Stimulated activated CD8-positive, alpha-beta memory T cell treated with anti-CD3 and anti-CD28 coated beads, Interleukin-12 subunit alpha, Interleukin-12 subunit beta, amount 100 ng/mL, for 24 hours (primary cell): ENCODE results near the gene SERPINF2.
"Not testable (repeated sequence)": the region's sequence is repeated elsewhere in the genome, so short reads cannot be mapped to it uniquely, and the experiment has no call there.

ENCODE experiments used
- DNase-seq: peaks from one replicate; pipeline ENCODE4 v3.0.0-alpha.2; 2020; ENCODE audit errors: extremely low read depth

The SERPINF2 gene

DNA sequence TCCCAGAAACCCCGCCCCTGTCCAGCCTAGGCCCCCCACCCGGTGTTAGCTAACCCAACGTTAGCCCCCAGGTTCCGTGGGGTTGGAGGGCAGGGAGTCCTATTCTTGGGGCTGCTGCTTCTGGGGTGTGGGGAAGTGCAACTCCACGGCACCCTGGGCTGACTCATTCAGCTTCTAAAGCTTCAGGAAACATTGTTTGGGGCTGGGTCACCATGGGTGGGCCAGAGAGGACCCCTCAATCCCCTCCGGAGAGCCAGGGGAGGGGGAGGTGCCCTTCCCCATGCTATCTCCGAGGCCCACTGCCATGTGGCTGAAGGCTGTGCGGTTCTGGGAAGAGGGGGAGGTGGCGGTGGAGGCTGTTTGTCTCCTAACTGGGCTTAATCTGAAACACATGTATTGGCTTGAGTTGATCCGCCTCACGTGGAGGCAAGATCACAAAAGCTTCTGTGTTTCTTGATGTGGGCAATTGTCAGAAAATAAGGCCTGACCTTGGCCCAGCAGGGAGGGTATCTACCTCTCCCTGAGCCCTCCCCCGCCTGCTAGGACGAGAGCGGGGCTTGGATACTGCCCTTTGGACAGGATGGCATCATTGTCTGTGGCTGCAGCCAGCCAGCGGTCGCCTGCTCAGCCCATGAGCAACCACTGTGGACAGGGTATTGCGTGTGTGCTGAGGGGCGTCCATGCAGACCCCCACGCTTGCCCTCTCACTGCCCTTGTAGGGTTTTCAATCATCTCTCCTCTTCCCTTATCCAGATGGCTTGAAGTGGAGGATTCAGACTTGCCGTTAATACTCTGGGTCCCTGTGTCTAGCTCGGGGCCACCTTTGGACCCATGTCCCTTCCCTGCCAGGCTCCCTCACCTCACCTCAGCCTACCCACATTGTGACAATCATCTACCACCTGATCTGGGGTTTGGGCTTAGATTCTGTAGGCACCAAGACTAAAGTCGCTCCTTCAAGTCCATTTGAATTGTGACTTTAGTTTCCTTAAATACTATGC is 20.5 kb downstream of the SERPINF2 start:
- no peak for DNase-seq

DNA sequence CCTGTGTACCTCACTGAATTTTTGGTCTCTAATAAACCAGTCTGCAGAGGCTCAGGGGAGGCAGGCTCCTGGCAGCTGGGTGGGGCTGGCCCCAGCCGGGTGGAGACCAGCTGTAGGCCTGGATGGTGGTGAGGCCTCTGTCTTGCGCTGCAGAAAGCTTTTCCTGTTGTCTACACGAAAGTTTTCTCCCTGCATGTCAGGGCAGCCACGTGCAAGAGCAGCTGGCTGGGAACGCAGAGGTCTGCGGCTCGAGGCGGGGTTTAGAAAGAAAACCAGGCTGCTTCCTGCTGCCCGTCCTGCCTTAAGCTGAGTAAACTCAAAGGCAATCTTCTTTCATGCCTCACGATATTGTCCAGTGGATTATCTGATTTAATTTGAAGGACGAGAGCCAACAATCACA is 21.6 kb downstream of the SERPINF2 start:
- no peak for DNase-seq

DNA sequence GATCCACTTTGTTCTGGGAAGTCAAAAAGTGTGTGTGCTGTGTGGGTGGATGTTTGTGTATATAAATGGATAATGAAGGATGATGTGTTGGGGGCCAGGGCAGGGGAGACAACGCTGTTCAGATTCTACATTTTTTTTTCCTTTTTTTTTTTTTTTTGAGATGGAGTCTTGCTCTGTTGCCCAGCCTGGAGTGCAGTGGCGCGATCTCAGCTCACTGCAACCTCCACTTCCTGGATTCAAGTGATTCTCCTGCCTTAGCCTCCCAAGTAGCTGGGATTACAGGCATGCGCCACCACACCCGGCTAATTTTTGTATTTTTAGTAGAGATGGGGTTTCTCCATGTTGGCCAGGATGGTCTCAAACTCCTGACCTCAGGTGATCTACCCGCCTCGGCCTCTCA is 22.0 kb downstream of the SERPINF2 start:
- DNase-seq: not testable (repeated sequence)

DNA sequence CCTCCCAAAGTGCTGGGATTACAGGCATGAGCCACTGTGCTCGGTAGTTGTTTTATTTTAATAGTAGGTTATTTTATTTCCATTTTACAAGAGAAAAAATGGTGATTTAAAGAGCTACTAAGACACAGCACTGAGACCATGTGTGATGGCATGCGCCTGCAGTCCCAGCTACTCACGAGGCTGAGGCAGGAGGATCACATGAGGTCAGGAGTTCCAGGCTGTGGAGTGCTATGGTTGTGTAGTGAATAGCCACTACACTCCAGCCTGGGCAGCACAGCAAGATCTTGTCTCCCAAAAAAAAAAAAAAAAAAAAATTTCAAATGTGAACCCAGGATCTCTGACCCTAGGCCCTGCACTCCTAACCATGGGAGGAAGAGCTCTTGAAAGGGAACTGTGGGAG is 22.9 kb downstream of the SERPINF2 start:
- DNase-seq: no peak

DNA sequence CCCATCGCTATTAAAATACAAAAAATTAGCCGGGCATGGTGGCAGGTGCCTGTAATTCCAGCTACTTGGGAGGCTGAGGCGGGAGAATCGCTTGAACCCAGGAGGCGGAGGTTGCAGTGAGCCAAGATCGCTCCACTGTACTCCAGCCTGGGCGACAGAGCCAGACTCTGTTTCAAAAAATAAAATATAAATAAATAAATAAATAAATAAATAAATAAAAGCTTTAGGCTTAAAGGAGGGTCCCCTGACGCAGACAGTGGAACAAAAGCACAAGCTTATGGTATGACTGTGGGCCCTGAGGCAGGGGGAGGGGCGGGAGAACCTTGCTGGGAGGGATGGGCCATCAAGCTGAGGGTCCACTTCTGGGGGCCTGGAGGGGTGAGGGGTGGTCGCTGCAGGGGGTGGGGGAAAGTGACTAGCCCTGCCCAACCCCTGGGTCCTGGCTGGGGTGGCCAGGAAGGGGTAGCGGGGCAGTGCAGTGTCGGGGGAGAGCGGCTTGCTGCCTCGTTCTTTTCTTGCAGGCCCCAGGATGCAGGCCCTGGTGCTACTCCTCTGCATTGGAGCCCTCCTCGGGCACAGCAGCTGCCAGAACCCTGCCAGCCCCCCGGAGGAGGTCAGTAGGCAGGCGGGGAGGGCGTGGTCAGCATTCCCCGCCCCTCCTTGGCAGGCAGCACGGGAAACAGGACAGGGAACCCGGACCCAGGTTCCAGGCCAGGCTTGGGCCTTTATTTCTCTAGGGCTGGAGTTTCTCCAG is 23.9 kb downstream of the SERPINF2 start:
- no peak for DNase-seq

DNA sequence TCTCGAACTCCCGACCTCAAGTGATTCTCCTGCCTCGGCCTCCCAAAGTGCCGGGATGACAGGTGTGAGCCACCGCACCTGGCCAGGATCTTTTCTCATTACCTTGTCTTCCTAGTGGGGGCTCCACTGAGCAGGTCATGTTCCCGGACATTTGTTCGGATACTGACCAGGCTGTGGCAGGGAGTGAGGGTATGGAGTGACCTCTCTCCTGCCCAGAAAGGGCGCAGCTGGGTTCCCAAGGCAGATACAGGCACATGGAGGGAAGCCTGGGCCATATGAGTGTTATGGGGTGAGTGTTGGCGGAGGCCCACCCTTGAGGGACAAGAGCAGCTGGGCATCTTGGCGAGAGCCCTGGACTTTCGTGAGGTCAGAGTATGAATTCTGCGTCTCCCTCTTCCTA is 24.7 kb downstream of the SERPINF2 start:
- DNase-seq: no peak

DNA sequence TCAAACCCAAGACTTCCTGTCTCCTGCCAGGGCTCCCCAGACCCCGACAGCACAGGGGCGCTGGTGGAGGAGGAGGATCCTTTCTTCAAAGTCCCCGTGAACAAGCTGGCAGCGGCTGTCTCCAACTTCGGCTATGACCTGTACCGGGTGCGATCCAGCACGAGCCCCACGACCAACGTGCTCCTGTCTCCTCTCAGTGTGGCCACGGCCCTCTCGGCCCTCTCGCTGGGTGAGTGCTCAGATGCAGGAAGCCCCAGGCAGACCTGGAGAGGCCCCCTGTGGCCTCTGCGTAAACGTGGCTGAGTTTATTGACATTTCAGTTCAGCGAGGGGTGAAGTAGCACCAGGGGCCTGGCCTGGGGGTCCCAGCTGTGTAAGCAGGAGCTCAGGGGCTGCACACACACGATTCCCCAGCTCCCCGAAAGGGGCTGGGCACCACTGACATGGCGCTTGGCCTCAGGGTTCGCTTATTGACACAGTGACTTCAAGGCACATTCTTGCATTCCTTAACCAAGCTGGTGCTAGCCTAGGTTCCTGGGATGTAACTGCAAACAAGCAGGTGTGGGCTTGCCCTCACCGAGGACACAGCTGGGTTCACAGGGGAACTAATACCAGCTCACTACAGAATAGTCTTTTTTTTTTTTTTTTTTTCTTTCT is 27.3 kb downstream of the SERPINF2 start:
- DNase-seq: no peak

DNA sequence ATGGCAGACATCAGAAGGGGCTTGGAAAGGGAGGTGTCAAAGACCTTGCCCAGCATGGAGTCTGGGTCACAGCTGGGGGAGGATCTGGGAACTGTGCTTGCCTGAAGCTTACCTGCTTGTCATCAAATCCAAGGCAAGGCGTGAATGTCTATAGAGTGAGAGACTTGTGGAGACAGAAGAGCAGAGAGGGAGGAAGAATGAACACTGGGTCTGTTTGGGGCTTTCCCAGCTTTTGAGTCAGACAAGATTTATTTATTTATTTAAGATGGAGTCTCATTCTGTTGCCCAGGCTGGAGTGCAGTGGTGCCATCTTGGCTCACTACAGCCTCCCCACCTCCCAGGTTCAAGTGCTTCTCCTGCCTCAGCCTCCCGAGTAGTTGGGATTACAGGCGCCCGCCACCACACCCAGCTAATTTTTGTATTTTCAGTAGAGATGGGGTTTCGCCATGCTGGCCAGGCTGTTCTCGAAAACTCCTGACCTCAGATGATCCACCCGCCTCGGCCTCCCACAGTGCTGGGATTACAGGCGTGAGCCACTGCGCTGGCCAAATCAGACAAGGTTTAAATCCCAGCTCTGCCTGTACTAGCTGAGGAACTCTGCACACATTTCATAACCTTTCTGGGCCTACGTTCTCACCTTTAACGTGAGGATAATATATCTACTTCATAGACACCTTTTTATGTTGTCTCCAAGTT is 30.5 kb downstream of the SERPINF2 start:
- not testable (repeated sequence) for DNase-seq

DNA sequence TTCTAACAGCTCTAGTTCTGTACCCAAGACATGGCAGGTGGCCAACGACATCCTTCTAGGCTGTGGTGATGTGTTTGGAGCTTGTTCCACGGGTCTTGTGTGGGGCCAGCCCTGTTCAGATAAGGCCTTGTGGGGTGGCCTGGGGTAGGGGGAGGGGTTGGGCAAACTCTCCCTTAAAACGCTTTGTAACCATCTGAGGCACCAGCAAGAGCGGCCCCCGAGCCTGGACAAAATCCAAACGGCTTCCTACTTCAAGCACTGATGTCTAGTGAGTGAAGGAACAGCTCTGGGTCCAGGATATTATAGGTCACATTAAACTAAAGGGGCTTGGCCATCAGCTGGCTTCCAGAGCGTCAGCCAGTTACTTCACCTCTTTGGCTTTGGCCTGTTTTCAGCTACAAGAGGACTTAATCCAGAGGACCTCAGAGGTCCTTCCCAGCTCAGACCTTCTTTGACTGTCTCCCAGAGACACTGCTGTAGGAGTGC is 31.1 kb downstream of the SERPINF2 start:
- no peak for DNase-seq

DNA sequence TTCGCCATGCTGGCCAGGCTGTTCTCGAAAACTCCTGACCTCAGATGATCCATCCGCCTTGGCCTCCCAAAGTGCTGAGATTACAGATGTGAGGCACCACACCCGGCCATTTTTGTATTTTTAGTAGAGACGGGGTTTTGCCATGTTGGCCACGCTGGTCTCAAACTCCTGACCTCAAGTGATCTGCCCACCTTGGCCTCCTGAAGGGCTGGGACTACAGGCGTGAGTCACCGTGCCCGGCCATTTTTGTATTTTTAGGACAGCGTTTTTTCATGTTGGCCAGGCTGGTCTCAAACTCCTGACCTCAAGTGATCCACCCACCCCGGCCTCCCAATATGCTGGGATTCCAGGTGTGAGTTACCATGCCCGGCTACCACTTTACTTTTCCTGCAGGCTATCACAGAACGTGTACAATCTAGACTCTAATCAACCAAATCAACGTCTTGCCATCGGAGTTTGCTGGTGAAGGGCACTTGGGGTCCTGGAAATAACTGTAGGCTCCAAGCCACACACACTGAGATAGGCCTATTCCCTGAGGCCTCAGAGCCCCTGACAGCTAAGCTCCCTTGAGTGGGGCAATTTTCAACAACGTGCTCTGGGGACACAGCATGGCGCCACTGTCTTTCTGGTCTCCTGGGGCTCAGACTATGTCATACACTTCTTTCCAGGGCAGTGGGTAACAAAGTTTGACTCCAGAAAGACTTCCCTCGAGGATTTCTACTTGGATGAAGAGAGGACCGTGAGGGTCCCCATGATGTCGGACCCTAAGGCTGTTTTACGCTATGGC is 31.9 kb downstream of the SERPINF2 start:
- DNase-seq: no peak

DNA sequence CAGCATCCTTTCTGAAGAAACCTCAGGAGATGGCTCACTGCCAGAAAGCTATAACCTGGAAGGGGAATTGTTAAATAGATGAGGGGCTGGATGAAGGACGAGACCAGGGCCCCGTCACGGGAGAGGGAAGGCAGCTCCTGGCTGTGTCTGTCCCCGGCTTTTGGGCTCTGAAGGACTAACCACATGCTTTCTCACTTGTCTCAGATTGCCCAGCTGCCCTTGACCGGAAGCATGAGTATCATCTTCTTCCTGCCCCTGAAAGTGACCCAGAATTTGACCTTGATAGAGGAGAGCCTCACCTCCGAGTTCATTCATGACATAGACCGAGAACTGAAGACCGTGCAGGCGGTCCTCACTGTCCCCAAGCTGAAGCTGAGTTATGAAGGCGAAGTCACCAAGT is 33.7 kb downstream of the SERPINF2 start:
- no peak for DNase-seq

DNA sequence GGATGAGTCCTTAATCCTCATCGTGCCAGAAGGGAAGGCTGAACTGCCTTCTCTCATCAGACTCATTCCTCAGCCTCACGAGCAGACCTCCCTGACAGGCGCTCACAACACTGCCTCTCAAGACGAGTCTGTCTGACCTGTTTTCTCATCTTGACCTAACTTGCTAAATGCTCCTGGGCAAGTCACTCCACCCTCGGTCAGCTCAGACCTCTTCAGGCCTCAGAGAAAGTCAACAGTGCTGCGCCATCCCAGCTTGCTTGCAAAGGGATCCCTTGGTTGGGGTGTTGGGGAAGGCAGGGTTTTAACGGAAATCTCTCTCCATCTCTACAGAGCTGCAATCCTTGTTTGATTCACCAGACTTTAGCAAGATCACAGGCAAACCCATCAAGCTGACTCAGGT is 34.2 kb downstream of the SERPINF2 start:
- no peak for DNase-seq

DNA sequence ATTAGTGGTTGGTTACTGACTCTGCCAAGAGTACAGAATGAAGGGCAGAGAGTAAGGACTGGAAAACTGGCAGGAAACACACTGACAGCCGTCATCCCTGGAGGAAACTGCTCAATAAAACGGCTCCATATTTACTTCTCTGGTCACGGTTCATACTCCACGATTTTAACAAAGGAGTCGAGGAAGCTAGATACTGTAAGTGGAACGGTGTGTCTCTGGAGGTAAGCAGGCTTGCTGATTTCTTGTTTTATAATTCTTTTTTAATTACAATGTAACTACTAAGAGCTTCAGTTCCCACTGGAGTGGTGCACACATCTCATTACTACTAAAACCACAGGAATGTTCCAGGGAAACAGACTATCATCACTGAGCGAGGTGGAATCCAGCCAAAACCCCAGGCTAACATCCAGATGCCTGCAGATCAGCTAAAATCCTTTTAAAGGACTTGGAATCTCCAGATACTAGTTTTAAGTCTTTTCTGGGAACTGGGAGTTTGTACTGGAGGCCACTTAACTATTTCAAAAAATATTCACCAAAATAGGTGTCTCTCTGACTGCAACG is 37.0 kb downstream of the SERPINF2 start:
- no peak for DNase-seq

DNA sequence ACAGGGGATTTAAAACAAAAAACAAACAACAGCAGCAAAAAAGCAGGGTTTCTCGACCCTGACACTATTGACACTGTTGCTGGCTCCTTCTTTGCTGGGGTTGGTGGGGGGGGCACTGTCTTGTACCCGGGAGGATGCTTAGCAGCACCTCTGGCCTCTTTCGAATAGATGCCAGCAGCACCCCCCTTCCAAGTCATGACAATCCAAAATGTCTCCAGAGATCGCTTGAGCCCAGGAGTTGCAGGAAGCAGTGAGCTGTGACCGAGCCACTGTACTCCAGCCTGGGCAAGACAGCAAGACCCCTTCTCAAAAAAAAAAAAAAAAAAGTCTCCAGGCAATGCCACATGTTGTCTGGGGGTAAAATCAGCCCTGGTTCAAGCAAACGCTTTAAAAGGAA is 39.5 kb downstream of the SERPINF2 start:
- DNase-seq: no peak

DNA sequence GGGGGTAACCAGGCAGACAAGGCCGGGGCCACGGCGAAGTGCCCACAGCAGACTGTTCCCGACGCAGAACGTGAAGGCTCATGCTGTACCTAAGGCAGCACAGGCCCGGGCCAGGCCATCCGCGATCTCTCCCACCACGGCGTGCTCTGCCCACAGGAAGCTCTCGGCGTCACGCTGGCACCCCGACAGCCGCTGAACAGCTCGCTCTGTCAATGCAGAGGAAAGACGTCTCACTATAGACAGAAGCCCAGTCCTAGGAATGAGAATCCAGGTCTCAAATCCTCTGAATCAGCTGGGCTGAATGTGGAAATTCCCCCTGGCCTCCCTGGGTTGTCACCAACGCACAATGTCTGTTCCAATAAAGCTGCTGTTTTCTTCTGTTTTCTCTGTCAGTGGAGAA is 40.6 kb downstream of the SERPINF2 start:
- DNase-seq: no peak

DNA sequence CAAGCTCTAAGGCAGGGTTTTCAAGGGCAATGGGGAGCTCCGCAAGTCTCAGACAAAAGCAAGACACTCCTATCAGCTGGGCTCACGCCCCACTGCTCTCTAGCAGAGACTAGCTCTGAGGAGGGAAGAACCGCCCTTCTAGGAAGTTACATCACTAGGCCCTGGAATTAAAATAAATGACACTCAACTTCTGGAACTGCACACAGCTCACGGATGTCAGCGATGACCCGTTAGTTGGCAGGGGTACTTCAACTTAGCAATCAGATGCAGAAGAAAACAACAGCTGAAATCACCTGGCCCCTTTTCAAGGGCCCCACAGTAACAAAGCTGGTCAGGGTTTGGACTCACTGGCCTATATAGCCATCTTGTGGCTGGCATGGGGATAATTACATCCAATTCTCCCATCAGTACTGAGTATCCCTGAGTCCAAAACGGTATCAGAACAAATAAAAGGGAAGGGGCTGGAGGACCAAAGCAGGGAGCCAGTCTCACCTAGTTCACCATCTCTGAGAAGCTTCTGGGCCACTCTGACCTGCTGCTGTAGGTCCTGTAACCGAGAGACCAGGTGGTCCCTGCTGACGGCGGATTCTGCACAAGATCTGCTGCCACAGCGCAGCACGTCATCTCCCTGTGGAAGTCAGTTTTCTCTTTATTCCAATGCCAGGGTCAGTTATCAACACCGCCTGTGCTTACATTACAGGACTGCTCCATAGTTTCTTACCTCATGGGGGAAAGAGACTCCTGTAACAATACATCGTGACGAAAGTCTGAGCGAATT is 41.4 kb downstream of the SERPINF2 start:
- DNase-seq: no peak

DNA sequence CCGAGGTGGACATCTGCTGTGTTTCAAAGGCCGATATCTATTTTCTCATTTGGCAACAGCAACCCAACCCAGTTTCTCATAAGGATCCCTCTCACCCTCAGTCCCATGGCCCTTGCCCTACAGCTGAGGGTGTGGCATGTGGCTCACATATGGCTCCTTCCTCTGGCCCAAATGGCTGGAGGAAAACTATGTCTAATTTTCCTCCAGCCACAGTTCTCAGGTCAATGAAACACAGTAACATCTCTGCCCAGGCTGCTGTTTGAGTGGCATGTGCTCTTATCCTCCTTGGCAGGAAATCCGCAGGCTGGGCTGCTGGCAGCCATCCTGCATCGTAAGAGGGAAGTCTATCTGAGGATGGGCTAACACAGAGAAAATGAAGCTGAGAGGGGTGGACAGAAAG is 43.3 kb downstream of the SERPINF2 start:
- no peak for DNase-seq

DNA sequence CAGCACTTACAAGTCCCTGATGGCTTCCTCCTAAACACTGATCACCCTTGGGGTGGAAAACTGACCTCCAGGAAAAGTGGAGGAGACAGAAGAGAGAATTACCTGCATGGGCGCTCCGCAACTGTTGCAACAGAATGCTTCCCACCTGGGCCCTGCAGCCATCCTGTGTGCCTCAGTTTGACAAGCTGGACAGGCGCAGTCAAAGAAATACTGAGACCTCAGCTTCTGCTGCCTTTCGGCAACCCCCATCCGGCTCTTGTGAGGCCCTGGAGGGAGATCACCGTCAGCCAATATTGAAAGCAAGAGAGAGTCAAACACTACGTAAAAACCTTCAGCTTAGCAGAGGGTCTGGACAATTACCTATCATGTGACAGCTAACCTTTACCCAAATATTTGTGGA is 44.0 kb downstream of the SERPINF2 start:
- no peak for DNase-seq

DNA sequence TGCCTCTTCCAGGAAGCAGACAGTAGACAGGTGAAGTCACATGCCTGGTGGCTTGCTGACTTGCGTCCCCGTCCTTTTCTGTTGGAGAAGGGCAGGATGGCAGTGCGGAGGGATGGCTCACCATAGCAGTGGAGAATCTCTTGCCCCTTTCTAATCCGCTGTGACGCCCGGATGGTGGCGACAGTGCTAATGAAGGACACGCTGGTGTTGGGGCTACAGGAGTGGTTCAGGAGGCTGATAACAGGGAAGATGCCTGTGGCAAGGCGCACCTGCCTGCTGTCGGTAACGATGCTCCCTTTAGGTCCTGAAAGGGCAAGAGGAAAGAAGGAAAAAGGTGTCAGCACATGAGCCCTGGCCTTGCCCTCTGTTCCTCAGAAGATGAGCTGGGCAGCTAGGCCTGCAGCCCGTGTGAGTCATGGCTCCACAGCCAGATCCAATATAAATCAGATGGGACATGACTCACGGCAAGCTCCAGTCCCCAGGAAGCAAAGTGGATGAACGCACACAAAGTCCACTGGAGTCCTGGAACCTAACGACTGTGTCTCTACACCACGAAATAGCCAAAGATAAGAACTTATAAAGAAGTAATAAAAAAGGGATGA is 44.7 kb downstream of the SERPINF2 start:
- no peak for DNase-seq
